ENCODE measurements around the gene CBLIF. TPM values are rescaled to one million over a fixed set of nuclear protein-coding genes. Genes with fewer than 3 reads are reported as not detected.
"Not testable (repeated sequence)": the region's sequence is repeated elsewhere in the genome, so short reads cannot be mapped to it uniquely, and the experiment has no call there.

CBLIF gene
- total RNA-seq, 3 donors from 2014 or later: not detected

- Histone ChIP-seq H3K27ac (no peak overlapping the region), H3K4me3 (no peak overlapping the region), H3K27me3 (no peaks in the 10 kb centered on the region), H3K9me3 (no peaks in the 10 kb centered on the region), H3K36me3 (no peaks in the 10 kb centered on the region), H3K4me1 (no peaks in the 10 kb centered on the region)
- TF ChIP-seq POLR2AphosphoS5 (IDR thresholded peaks at IDR 0.05) (no peak), CTCF (IDR thresholded peaks at IDR 0.05) (no peak), POLR2A (IDR thresholded peaks at IDR 0.05) (no peak)
- intact Hi-C loops (cut with DNase I; ENCODE audit: low total_unique reads): no loop called here
- DNase-seq (ENCODE audit: low spot score in 2 of 2): no peak
Observed at GRCh38 chr11:59833602-59834001, 11.7 kb downstream of the CBLIF start.

DNA sequence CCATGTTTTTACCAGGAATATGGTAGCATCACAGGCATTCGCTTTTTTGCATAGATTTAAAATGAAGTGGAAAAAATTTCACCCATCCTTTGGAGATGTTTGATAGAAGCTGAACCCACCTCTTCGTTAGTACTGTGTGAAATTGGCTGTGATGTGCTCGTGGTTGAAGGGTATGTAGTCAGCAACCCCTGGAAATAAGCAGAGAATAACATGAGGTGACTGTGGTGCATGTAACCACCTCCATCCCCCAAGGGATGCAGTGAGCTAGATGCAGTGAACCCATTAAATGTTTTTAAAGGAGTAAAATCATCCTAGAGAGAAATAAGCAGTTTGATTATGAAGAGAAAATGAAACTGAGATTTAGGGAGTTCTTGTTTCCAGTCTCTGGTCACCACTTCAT, 15.9 kb downstream of the CBLIF start:
- intact Hi-C loops (cut with DNase I; ENCODE audit: low total_unique reads): no loop called here

DNA sequence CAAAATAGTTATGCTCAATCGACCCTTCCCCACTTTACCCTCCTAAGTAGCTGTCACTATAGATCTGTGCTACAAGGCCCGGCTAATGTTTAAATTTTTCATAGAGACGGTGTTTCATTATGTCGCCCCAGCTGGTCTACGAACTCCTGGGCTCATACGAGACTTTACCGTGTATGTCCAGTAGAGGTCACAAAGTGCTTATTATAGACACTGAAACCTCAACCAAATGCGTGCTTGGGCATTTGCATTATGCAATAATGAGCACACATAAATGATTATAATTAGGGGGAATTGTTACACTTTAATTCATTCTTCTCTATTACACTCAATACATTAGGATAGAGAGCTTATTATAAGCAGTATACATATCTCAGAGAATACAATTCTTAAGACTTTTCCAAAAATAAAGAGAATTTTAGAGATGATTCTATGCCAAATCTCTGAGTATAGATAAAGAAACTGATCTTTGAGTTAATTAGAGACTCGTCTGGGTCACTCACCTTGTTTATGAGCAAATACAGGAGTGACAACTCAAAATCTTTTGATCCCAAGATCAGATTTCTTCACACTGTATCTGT, 22.2 kb downstream of the CBLIF start:
- Histone ChIP-seq H3K27me3 (no peaks in the 10 kb centered on the region), H3K4me3 (no peak overlapping the region), H3K4me1 (no peaks in the 10 kb centered on the region), H3K27ac (no peak overlapping the region), H3K9me3 (no peaks in the 10 kb centered on the region), H3K36me3 (no peaks in the 10 kb centered on the region)
- peak in 2 of 3 donors; percentile 53 to 62 for TF ChIP-seq CTCF (IDR thresholded peaks at IDR 0.05)
- TF ChIP-seq POLR2A (IDR thresholded peaks at IDR 0.05): no peak
- DNase-seq (ENCODE audit: low spot score in 2 of 2): no peak
- intact Hi-C loops (cut with DNase I; ENCODE audit: low total_unique reads): no loop called here

More for the DNA sequence above, 15.9 kb downstream of the CBLIF start:
- Histone ChIP-seq H3K9me3 (no peaks in the 10 kb centered on the region), H3K4me1 (no peaks in the 10 kb centered on the region), H3K27ac (no peak overlapping the region), H3K27me3 (no peaks in the 10 kb centered on the region), H3K36me3 (no peaks in the 10 kb centered on the region), H3K4me3 (no peak overlapping the region)
- TF ChIP-seq POLR2A (IDR thresholded peaks at IDR 0.05): no peak
- no peak for DNase-seq (ENCODE audit: low spot score in 2 of 2)

DNA sequence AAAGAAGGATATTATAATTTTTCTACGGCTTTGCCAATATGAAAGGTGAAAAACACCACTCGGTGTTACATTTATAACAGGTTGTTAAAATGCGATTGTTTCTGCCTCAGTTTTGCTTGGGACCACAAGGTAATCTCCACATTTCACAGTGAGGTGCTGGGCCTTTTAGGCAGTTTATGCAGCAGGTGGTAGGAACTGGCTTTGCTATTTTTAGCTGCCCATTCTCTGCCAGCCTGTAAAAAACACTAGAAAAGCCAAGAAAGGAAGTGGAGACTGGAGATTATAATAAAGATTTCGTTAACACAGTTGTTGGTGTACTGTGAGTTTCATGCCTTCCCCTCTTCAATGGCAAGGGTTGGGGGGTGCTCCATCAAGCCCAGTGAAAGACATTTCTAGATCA, 26.7 kb downstream of the CBLIF start:
- TF ChIP-seq POLR2A (IDR thresholded peaks at IDR 0.05) (no peak), CTCF (IDR thresholded peaks at IDR 0.05) (no peak), POLR2AphosphoS5 (IDR thresholded peaks at IDR 0.05) (no peak)

GRCh38 chr11:59816434-59816833, 28.9 kb downstream of the CBLIF start:
- H3K4me3 ChIP-seq; H3K27me3 ChIP-seq; intact Hi-C loops (cut with DNase I; ENCODE audit: low total_unique reads); H3K36me3 ChIP-seq; DNase-seq (ENCODE audit: low spot score in 2 of 2); H3K4me1 ChIP-seq; H3K27ac ChIP-seq; H3K9me3 ChIP-seq: not testable (repeated sequence)

More for the DNA sequence above, 26.7 kb downstream of the CBLIF start:
- H3K36me3 ChIP-seq: no peaks in the 10 kb centered on the region
- H3K9me3 ChIP-seq: no peaks in the 10 kb centered on the region
- H3K27ac ChIP-seq: no peak overlapping the region
- no peak for DNase-seq (ENCODE audit: low spot score in 2 of 2)
- no peaks in the 10 kb centered on the region for H3K27me3 ChIP-seq
- H3K4me3 ChIP-seq: no peak overlapping the region
- intact Hi-C loops (cut with DNase I; ENCODE audit: low total_unique reads): no loop called here
- no peaks in the 10 kb centered on the region for H3K4me1 ChIP-seq

GRCh38 chr11:59815754-59816153, 29.5 kb downstream of the CBLIF start:
- TF ChIP-seq POLR2A (IDR thresholded peaks at IDR 0.05) (no peak), CTCF (IDR thresholded peaks at IDR 0.05) (no peak), POLR2AphosphoS5 (IDR thresholded peaks at IDR 0.05) (no peak)
- DNase-seq (ENCODE audit: low spot score in 2 of 2): no peak
- H3K4me1 ChIP-seq: no peaks in the 10 kb centered on the region
- no peaks in the 10 kb centered on the region for H3K36me3 ChIP-seq
- no peaks in the 10 kb centered on the region for H3K27me3 ChIP-seq
- H3K4me3 ChIP-seq: no peak overlapping the region
- no peaks in the 10 kb centered on the region for H3K9me3 ChIP-seq
- H3K27ac ChIP-seq: no peak overlapping the region
- intact Hi-C loops (cut with DNase I; ENCODE audit: low total_unique reads): no loop called here

Data from breast epithelium (tissue), 4 donors.